Right atrium auricular region (tissue), 2 donors: ENCODE data around the gene BIRC7. TPM values are rescaled to one million over a fixed set of nuclear protein-coding genes. Genes with fewer than 3 reads are reported as not detected.

Experiments used
- DNase-seq: peaks from one replicate; pipeline ENCODE4 v3.0.0-alpha.2; 2019; ENCODE audit warnings: low spot score
- H3K27ac ChIP-seq, 2 donors: fragments of 200-600 bp; sonication (generic); 1 replicate in 1 of 2; 2 replicates in 1 of 2; pipeline ENCODE4 v1.5.1; 2016 to 2019
- H3K27me3 ChIP-seq, 2 donors: fragments of 200-600 bp; sonication (generic); one replicate each; pipeline versions ENCODE4 v1.5.1 to v1.6.0; 2017 to 2019
- H3K36me3 ChIP-seq: fragments of 200-600 bp; sonication (generic); one replicate; pipeline ENCODE4 v1.5.1; 2016
- H3K4me1 ChIP-seq, 2 donors: fragments of 200-600 bp; sonication (generic); one replicate each; pipeline versions ENCODE4 v1.5.1 to v1.6.0; 2017 to 2019
- H3K4me3 ChIP-seq, 2 donors: fragments of 200-600 bp; sonication (generic); 1 replicate in 1 of 2; 2 replicates in 1 of 2; pipeline ENCODE4 v1.5.1; 2017 to 2019; ENCODE audit warnings: mild to moderate bottlenecking in 1 of 2, moderate library complexity in 1 of 2
- H3K9me3 ChIP-seq, 2 donors: fragments of 200-600 bp; sonication (generic); one replicate each; pipeline ENCODE4 v1.5.1; 2019
- CTCF ChIP-seq, 2 donors: fragments of 200-600 bp; sonication (generic); IDR thresholded peaks; one replicate each; pipeline ENCODE4 v1.5.1; 2019; ENCODE audit warnings: antibody characterized with exemption in 2 of 2
- total RNA-seq, 2 donors: library from RNA; depleted of rRNA; stranded (reverse); fragments of >200 nt; gene quantifications; one replicate each; pipeline ENCODE4 v1.1.0, GENCODE V29; 2016

Gene BIRC7
- total RNA-seq, 2 donors from 2014 or later, result not detected

DNA sequence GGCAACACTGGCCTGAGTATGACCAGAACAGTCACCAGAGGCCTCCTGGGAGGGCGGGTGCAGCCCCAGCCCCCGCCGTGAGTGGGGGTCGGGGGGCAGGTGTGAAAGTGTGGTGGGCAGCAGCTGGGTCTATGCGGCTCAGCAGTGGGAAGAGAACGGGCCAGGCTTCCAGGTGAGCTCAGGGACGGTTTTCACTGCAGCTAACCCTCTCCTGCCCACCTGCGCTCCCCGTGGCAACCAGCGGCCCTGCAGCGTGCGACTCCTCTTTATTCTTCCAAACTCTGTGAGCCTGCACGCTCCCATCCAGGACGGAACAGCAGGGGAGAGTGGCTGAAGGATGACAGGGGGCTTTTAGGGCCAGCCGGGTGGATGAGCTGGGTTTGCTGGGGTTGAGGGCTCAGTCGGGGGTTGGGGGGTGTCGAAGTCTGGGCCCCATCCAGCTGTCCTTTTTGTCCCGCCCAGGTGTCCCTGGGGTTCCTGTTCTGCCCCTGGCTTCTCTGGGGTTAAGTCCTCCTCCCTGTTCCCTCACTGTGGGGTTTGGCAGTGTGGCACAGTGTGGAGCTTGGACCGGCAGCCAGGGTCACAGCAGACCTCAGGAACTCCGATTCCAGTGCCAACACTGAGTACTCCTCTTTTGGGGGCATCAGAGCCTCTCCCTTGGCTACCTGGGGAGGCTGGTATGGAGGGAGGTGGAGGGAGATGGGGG, 859 bp upstream of the BIRC7 start:
- H3K4me1 ChIP-seq, result peaks cover 0 to 7% of the 10 kb centered on the region in 2 donors
- H3K27ac ChIP-seq, result no peak overlapping the region
- no peaks in the 10 kb centered on the region for H3K36me3 ChIP-seq
- DNase-seq, result no peak
- no peak overlapping the region for H3K4me3 ChIP-seq
- no peaks in the 10 kb centered on the region for H3K27me3 ChIP-seq
- peak in 1 of 2 donors; percentile 35 for TF ChIP-seq CTCF (IDR thresholded peaks at IDR 0.05)
- H3K9me3 ChIP-seq, result no peaks in the 10 kb centered on the region

DNA sequence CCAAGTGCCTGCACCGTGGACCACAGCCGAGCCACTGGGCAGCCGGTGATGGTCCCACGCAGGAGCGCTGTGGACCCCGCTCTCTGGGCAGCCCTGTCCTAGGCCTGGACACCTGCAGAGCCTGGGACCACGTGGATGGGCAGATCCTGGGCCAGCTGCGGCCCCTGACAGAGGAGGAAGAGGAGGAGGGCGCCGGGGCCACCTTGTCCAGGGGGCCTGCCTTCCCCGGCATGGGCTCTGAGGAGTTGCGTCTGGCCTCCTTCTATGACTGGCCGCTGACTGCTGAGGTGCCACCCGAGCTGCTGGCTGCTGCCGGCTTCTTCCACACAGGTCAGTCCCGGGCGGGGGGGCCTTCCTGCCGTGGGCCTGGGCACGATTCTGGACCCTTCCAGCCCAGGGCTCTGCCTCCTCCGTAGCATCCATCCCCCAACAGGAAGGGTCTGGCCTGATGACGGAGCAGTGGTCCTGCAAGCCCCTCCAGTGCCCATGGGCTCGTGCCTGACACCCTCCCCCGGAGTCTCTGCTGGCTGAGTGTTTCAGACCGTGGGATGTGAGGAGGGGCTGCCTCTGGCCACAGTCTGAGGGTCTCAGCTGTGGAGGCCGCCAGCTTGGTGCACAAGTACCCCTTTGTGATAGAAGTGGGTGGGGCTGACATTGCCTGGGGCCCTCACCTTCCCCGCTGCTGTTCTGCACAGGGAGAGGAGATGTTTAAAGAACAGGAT, 572 bp downstream of the BIRC7 start:
- no peak for TF ChIP-seq CTCF (IDR thresholded peaks at IDR 0.05)
- no peaks in the 10 kb centered on the region for H3K27me3 ChIP-seq
- no peak overlapping the region for H3K27ac ChIP-seq
- H3K4me1 ChIP-seq, result no peaks in the 10 kb centered on the region
- no peaks in the 10 kb centered on the region for H3K9me3 ChIP-seq
- H3K36me3 ChIP-seq, result no peaks in the 10 kb centered on the region
- H3K4me3 ChIP-seq, result no peak overlapping the region
- no peak for DNase-seq

DNA sequence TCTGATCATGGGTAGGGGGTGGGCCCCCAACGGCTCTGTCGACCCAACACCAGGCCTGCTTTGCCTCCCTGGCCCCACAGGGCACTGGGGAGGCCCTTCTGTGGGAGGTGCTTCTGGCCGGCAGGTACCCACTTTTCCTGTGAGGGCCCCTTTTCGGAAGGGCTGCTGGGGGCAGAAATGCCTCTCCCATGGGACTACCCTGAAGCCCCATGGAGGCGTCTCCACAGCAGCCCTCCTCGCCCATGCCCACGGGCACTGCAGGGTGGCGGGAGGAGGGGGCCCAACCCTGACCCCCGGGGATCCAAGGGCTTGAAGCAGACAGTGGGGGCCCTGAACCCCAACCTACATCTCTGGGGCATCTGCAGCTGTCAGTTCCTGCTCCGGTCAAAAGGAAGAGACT, 2.3 kb downstream of the BIRC7 start:
- no peak for TF ChIP-seq CTCF (IDR thresholded peaks at IDR 0.05)
- Histone ChIP-seq H3K9me3 (no peaks in the 10 kb centered on the region), H3K27ac (no peak overlapping the region), H3K4me3 (no peak overlapping the region), H3K36me3 (no peaks in the 10 kb centered on the region), H3K4me1 (no peaks in the 10 kb centered on the region), H3K27me3 (no peaks in the 10 kb centered on the region)
- DNase-seq, result no peak

DNA sequence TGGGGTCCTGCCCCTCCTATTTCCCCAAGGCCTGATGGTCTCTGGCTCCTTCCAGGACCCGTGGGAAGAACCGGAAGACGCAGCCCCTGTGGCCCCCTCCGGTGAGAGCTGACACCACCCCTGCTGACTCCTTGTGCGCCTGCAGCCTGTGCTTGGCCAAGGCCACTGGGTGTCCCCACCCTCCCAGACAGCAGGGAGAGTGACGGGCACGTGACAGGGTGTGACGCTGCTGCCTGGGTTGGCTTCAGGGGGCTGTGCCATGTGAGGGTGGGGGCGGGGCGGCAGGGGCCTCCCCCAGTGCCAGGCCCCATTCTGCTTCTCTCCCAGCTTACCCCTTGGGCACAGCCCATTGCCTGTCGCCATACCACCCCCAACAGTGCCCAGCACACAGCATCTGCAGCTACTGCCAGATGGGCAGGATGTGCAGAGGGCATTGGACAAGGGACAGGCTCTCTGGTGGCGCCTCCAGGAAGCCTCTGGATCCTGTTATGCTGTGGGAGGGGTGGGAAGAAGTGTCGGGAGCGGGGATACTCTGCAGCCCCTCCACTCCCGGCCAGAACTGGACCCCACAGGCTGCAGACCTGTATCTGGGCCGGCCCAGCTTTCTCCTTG, 2.9 kb downstream of the BIRC7 start:
- TF ChIP-seq CTCF (IDR thresholded peaks at IDR 0.05), result no peak
- Histone ChIP-seq H3K4me1 (no peaks in the 10 kb centered on the region), H3K4me3 (no peak overlapping the region), H3K27ac (no peak overlapping the region), H3K9me3 (no peaks in the 10 kb centered on the region), H3K36me3 (no peaks in the 10 kb centered on the region), H3K27me3 (no peaks in the 10 kb centered on the region)
- no peak for DNase-seq

DNA sequence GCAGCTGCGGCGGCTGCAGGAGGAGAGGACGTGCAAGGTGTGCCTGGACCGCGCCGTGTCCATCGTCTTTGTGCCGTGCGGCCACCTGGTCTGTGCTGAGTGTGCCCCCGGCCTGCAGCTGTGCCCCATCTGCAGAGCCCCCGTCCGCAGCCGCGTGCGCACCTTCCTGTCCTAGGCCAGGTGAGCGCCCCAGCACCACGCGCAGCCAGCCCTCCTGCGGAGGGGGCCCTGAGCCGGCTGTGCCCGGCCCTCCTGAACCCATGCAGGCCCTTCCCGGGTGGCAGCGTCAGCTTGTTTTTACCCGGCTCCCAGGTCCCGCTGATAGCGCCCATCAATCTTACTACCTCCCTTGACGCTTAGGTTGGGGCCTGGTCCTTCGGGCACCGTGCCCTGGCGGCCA, 3.7 kb downstream of the BIRC7 start:
- no peak overlapping the region for H3K4me3 ChIP-seq
- no peaks in the 10 kb centered on the region for H3K27me3 ChIP-seq
- no peaks in the 10 kb centered on the region for H3K9me3 ChIP-seq
- no peak for DNase-seq
- no peaks in the 10 kb centered on the region for H3K36me3 ChIP-seq
- H3K4me1 ChIP-seq, result no peaks in the 10 kb centered on the region
- no peak for TF ChIP-seq CTCF (IDR thresholded peaks at IDR 0.05)
- H3K27ac ChIP-seq, result no peak overlapping the region
